ENCODE data around the gene STEAP4.

Gene STEAP4

GRCh38 chr7:88301924-88302323 is 4.8 kb downstream of the STEAP4 start:
- no peak for TF ChIP-seq CTCF (IDR thresholded peaks at IDR 0.05; ENCODE audit: control insufficient read depth, insufficient read depth, low read depth, low read length, missing control alignments)
- no peak overlapping the region for H3K4me3 ChIP-seq (ENCODE audit: control insufficient read depth, low read depth, low read length)
- no peak for DNase-seq (ENCODE audit: low read depth)

GRCh38 chr7:88300401-88300945 is 6.2 kb downstream of the STEAP4 start:
- TF ChIP-seq CTCF (IDR thresholded peaks at IDR 0.05; ENCODE audit: control insufficient read depth, insufficient read depth, low read depth, low read length, missing control alignments): no peak

GRCh38 chr7:88299126-88299525 is 7.6 kb downstream of the STEAP4 start:
- TF ChIP-seq CTCF (IDR thresholded peaks at IDR 0.05; ENCODE audit: control insufficient read depth, insufficient read depth, low read depth, low read length, missing control alignments): no peak
- H3K4me3 ChIP-seq (ENCODE audit: control insufficient read depth, low read depth, low read length): no peak overlapping the region
- DNase-seq (ENCODE audit: low read depth): no peak

More at GRCh38 chr7:88300401-88300945, 6.2 kb downstream of the STEAP4 start:
- H3K4me3 ChIP-seq (ENCODE audit: control insufficient read depth, low read depth, low read length): no peak overlapping the region
- no peak for DNase-seq (ENCODE audit: low read depth)

GRCh38 chr7:88293866-88294265 is 12.8 kb downstream of the STEAP4 start:
- no peak for TF ChIP-seq CTCF (IDR thresholded peaks at IDR 0.05; ENCODE audit: control insufficient read depth, insufficient read depth, low read depth, low read length, missing control alignments)
- H3K4me3 ChIP-seq (ENCODE audit: control insufficient read depth, low read depth, low read length): no peak overlapping the region
- DNase-seq (ENCODE audit: low read depth): no peak

- no peak for TF ChIP-seq CTCF (IDR thresholded peaks at IDR 0.05; ENCODE audit: control insufficient read depth, insufficient read depth, low read depth, low read length, missing control alignments)
- H3K4me3 ChIP-seq (ENCODE audit: control insufficient read depth, low read depth, low read length): no peak overlapping the region
- DNase-seq (ENCODE audit: low read depth): no peak
Observed at GRCh38 chr7:88291398-88292173, 15.1 kb downstream of the STEAP4 start.

- no peak for DNase-seq (ENCODE audit: low read depth)
- TF ChIP-seq CTCF (IDR thresholded peaks at IDR 0.05; ENCODE audit: control insufficient read depth, insufficient read depth, low read depth, low read length, missing control alignments): no peak
- H3K4me3 ChIP-seq (ENCODE audit: control insufficient read depth, low read depth, low read length): no peak overlapping the region
Observed at GRCh38 chr7:88290491-88290890, 16.2 kb downstream of the STEAP4 start.

All from AG09309 (cell line).